Dendritic cell treated with granulocyte-macrophage colony-stimulating factor and Interleukin-4, amounts not matched to agents 40 ng/mL and 50 ng/mL, for 4 days (primary cell): ENCODE results near the gene ETV6.

Source experiments
- H3K27ac Mint-ChIP-seq: one replicate; pipeline ENCODE4 v1.8.0; 2022; ENCODE audit warnings: mild to moderate bottlenecking, mixed read lengths
- H3K27me3 Mint-ChIP-seq: one replicate; pipeline ENCODE4 v1.8.0; 2022; ENCODE audit warnings: mild to moderate bottlenecking, mixed read lengths
- H3K36me3 Mint-ChIP-seq: one replicate; pipeline ENCODE4 v1.8.0; 2022; ENCODE audit warnings: low read depth, mixed read lengths
- H3K4me1 Mint-ChIP-seq: one replicate; pipeline ENCODE4 v1.8.0; 2022; ENCODE audit warnings: low read depth, mixed read lengths
- H3K4me3 Mint-ChIP-seq: one replicate; pipeline ENCODE4 v1.8.0; 2022; ENCODE audit warnings: mild to moderate bottlenecking, moderate library complexity, mixed read lengths
- H3K9me3 Mint-ChIP-seq: one replicate; pipeline ENCODE4 v1.8.0; 2022; ENCODE audit warnings: mixed read lengths
- intact Hi-C: fragments of 100-400 bp; cut with micrococcal nuclease; formaldehyde crosslinking; loops from one replicate; pipeline ENCODE4 v1.15.0; 2022

The ETV6 gene

DNA sequence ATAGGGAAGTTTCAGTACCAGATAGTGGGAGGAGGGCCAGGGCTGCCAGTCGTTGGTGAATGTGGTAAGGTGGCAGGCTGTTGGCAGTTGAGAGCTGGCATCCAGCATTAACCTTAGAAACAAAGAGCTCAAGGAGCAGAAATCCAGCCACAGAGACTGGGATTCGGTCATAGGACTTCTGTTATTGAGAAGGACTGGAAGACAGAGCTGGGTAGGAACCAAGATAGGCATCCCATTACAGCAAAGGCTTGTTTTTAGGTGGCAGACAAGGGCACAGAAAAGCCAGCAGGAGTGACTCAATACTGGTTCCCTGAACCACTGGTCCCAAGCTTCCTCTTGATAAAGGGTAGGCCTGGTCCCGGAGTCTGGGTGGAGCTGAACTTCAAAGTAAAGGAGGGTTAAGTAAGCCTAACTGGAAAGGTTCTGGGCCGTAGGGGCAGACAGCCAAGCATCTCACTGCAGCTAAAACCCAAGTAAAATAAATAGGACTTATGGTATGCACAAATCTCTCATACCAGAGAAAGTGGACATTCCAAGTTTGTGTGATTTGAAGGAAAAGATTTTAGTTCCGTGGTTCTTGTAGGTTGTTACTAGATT, 147.9 kb downstream of the ETV6 start:
- H3K27me3 Mint-ChIP-seq, result no peaks in the 10 kb centered on the region
- H3K4me1 Mint-ChIP-seq, result peaks cover 91% of the 10 kb centered on the region
- H3K27ac Mint-ChIP-seq, result peak overlapping the region; percentile 89
- intact Hi-C loops, result no loop called here
- H3K36me3 Mint-ChIP-seq, result peaks cover 73% of the 10 kb centered on the region
- no peaks in the 10 kb centered on the region for H3K9me3 Mint-ChIP-seq
- peak overlapping the region; percentile 7 for H3K4me3 Mint-ChIP-seq

DNA sequence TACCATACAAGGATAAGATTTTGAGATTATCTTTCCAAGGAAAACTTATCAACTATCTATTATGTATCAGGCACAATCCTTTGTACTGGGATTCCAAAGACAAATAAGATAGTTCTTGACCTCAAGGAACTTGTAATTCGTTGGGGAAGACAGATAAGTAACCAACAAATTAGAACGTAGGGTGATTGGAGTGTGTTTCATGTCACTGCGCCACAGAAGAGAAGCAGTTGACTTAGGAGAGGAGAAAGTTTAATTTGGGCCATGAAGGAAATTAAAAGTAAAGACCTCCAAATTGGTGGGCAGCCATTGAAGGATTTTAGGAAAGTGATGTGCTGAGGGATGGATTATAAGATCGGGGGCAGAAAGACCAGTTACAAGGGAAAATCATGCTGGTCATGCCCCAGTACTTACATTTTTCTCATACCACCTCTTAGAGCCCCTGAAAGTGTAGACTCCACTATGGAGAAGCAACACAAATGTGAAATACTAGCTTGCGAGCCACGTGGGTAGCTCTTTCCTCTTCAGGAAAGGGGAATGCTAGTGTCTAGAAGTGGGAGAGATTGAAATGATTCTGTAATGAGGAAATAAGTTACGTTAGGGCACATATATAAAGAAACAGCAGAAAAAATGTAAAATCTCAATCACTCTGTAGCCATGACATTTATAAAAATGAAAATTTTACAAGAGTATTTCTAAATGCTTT, 148.7 kb downstream of the ETV6 start:
- no peaks in the 10 kb centered on the region for H3K27me3 Mint-ChIP-seq
- H3K9me3 Mint-ChIP-seq, result no peaks in the 10 kb centered on the region
- peak overlapping the region; percentile 89 for H3K27ac Mint-ChIP-seq
- peaks cover 95% of the 10 kb centered on the region for H3K4me1 Mint-ChIP-seq
- no peak overlapping the region for H3K4me3 Mint-ChIP-seq
- intact Hi-C loops, result no loop called here
- peaks cover 80% of the 10 kb centered on the region for H3K36me3 Mint-ChIP-seq

DNA sequence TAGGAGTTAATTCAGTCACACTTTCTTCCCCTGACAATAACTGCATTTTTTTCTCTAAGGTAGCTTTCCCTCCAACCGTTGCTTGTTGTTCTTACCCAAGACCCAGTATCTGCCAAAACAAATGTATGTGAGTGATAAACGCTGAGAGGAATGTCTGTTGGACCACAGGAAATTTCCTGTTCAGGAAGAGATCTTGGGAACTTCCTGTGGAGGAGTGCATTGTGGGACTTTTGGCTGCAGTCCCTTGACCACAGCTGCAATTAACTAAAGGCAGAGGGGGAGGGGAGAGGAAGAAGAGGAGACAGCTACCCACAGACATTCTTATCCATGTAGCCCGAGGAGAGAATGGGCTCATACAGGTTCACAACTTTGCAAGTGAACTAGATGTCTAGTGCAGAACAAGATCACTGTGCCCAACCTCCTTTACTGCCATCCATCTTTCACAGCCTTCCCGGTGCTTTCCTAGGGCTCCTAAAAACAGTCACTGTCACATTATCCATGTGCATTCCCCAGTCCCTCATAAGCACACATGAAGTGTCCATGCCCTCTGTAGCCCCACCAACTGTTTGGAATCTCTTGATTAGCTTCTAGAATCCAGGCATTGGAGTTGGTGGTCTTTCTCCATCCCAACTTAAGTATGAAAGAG, 149.5 kb downstream of the ETV6 start:
- Mint-ChIP-seq H3K27me3 (no peaks in the 10 kb centered on the region), H3K36me3 (peaks cover 77% of the 10 kb centered on the region), H3K4me3 (no peak overlapping the region), H3K9me3 (no peaks in the 10 kb centered on the region), H3K4me1 (peaks cover 88% of the 10 kb centered on the region), H3K27ac (peak overlapping the region; percentile 89)
- intact Hi-C loops, result no loop called here

DNA sequence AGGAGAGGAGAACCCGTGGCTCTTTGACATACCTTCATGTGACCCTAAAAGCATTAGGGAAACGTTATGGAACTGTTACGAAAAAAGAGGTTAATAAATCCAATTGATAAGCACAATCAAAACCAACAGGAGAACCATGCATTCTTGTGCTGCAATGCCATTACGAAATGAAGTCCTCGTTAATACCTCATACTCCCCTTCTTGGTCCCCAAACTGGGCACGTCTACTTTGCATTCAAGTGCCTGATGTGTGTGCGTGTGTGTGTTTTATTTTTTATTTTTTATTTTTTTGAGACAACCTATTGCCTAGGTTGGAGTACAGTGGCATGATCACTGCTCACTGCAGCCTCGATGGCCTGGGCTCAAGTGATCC, 150.0 kb downstream of the ETV6 start:
- Mint-ChIP-seq H3K36me3 (peaks cover 77% of the 10 kb centered on the region), H3K4me3 (no peak overlapping the region), H3K9me3 (no peaks in the 10 kb centered on the region), H3K4me1 (peaks cover 88% of the 10 kb centered on the region), H3K27me3 (no peaks in the 10 kb centered on the region), H3K27ac (peak overlapping the region; percentile 89)
- intact Hi-C loops, result no loop called here

DNA sequence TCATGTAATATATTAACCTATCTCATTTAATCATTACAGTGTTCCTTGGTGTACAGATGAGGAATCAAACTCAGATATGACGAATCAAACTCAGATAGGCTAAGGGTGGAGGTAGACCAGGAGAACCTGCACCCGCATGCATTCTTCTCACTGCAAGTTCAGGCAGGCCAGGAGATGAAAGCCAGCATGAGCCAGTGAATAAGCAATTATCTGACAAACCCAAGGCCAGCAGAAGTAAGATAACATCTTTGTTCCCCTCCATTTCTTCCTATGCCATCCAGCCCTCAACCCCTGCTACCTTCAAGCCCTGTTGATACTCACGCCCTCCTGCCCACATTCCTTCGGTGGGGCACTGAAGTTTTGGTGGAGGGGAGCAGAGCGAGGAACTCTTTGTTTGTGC, 152.2 kb downstream of the ETV6 start:
- peaks cover 77% of the 10 kb centered on the region for H3K36me3 Mint-ChIP-seq
- H3K4me3 Mint-ChIP-seq, result no peak overlapping the region
- H3K9me3 Mint-ChIP-seq, result no peaks in the 10 kb centered on the region
- intact Hi-C loops, result no loop called here
- peaks cover 88% of the 10 kb centered on the region for H3K4me1 Mint-ChIP-seq
- H3K27ac Mint-ChIP-seq, result peak overlapping the region; percentile 28
- no peaks in the 10 kb centered on the region for H3K27me3 Mint-ChIP-seq

DNA sequence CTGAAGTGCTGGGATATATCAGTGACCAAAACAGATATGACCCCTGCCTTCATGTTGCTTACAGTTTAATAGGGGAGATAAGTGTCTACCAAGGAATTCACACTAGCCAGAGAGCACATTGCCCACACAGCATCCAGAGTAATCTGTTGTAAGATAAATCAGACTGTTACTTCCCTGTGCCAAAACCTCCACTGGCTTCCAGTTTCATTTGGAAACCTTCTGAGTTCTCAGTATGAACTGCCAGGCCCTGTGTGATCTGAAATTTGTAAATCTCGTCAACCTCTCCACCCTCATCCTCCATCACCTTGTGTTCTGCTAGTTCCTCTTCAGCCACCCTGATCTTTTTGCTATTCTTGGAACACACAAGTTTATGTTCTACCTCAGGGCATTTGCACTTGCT, 154.7 kb downstream of the ETV6 start:
- intact Hi-C loops, result no loop called here
- Mint-ChIP-seq H3K27ac (peak overlapping the region; percentile 88), H3K4me3 (no peak overlapping the region), H3K36me3 (peaks cover 89% of the 10 kb centered on the region), H3K27me3 (no peaks in the 10 kb centered on the region), H3K4me1 (peaks cover 88% of the 10 kb centered on the region), H3K9me3 (no peaks in the 10 kb centered on the region)

DNA sequence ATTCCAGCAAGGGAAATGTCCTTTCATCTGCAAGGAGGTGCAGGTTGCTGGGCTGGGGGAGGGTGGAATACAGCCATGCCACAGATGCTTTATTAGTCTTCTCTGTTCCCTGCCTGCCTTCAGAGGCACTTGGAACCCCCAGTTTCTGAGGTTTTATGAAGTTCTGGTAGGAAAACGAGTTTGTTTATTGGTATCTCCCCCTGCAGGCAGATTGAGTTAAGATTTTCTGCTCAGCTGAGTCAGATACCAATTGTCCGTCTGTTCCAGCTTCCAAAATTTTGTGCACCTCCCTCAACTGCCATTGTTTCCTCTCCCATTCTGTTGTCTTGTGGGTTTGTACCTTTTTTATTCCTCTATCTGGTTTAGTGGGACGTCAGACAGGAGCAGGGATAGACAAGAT, 155.6 kb downstream of the ETV6 start:
- Mint-ChIP-seq H3K27me3 (no peaks in the 10 kb centered on the region), H3K9me3 (no peaks in the 10 kb centered on the region), H3K4me3 (no peak overlapping the region), H3K27ac (peak overlapping the region; percentile 88), H3K36me3 (peaks cover 87% of the 10 kb centered on the region), H3K4me1 (peaks cover 87% of the 10 kb centered on the region)
- intact Hi-C loops, result loop anchor here (5.0 kb wide), 1 partner anchor 33 kb away; no protein-coding TSS in a partner anchor

DNA sequence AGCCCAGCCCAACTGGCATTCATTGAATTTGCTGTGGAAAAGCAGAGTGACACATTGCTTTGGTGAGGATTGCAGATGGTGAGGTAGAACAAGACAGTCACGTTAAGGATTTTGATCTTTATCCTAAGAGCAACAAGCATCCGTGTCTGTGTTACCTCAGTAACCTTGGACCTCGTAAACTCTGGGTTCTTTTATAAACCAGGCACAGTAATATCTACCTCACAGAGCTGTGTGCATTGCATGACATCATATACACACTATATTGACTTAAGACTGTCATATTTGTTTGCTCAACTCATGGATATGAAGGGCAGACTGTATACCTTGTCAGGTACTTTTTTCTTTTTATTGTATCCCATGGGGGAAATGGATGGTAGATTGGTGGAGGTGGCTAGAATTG, 156.2 kb downstream of the ETV6 start:
- no peaks in the 10 kb centered on the region for H3K9me3 Mint-ChIP-seq
- H3K36me3 Mint-ChIP-seq, result peaks cover 87% of the 10 kb centered on the region
- peaks cover 87% of the 10 kb centered on the region for H3K4me1 Mint-ChIP-seq
- H3K27ac Mint-ChIP-seq, result peak overlapping the region; percentile 88
- intact Hi-C loops, result loop anchor here (5.0 kb wide), 1 partner anchor 33 kb away; no protein-coding TSS in a partner anchor
- H3K4me3 Mint-ChIP-seq, result no peak overlapping the region
- H3K27me3 Mint-ChIP-seq, result no peaks in the 10 kb centered on the region

DNA sequence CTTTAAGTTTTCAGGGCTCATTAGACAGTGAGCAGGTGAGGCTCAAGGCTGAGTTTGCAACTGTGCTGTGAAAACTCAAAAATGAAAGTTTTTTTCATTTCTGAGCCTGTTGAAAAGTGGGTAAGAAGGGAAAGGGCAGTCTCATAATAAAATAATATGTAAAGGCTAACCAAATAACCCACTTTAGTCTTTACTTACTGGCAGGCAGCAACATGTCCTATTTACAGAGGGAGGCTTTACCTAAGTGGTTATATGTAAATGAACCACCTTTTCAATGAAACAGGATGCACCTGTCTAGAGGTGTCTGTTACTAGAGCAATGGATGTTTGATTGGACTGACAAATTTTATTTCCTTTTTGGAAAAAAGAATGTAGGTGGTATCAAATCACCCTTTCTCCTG, 158.0 kb downstream of the ETV6 start:
- Mint-ChIP-seq H3K36me3 (peaks cover 88% of the 10 kb centered on the region), H3K27me3 (no peaks in the 10 kb centered on the region), H3K4me3 (no peak overlapping the region), H3K4me1 (peaks cover 89% of the 10 kb centered on the region), H3K9me3 (no peaks in the 10 kb centered on the region), H3K27ac (peak overlapping the region; percentile 88)
- intact Hi-C loops, result loop anchor here (5.0 kb wide), 1 partner anchor 35 kb away; no protein-coding TSS in a partner anchor

DNA sequence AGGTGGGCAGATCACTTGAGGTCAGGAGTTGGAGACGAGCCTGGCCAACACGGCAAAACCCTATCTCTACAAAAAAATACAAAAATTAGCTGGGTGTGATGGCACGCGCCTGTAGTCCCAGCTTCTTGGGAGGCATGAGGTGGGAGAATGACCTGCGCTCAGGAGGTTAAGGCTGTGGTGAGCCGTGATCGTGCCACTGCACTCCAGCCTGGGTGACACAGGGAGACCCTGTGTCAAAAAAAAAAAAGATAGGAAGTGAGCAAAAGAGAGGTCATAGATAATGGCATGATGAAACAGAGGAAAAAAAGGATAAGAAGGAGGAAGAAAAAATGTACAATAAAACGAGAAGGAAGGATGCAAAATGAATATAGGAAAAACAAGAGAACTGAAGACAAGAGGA, 159.5 kb downstream of the ETV6 start:
- Mint-ChIP-seq H3K27me3 (no peaks in the 10 kb centered on the region), H3K9me3 (no peaks in the 10 kb centered on the region), H3K4me3 (peak overlapping the region; percentile 41), H3K27ac (peak overlapping the region; percentile 88), H3K4me1 (peaks cover 97% of the 10 kb centered on the region), H3K36me3 (peaks cover 79% of the 10 kb centered on the region)
- intact Hi-C loops, result loop anchor here (5.0 kb wide), 1 partner anchor 37 kb away; no protein-coding TSS in a partner anchor

DNA sequence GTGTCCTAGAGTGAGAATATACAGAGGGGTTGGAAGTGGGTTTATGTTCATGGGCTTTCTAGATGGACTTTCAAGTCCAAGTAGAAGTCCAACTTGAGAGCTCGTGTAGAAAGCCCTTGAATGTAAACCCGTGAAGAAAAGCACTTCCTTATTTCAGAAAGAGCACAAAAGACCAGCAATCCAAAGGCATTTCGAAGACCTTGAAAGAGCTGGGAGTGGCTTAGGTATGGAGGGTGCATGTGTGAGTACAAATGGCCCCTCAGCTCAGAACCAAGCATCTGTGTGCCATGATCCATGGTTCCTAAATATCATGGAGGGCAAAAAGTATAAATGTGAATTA, 160.7 kb downstream of the ETV6 start:
- Mint-ChIP-seq H3K27me3 (no peaks in the 10 kb centered on the region), H3K36me3 (peaks cover 78% of the 10 kb centered on the region), H3K9me3 (no peaks in the 10 kb centered on the region), H3K4me3 (peak overlapping the region; percentile 32), H3K27ac (peak overlapping the region; percentile 88), H3K4me1 (peaks cover 96% of the 10 kb centered on the region)
- intact Hi-C loops, result loop anchor here (5.0 kb wide), 2 partner anchors 158 to 228 kb away; no protein-coding TSS in a partner anchor

DNA sequence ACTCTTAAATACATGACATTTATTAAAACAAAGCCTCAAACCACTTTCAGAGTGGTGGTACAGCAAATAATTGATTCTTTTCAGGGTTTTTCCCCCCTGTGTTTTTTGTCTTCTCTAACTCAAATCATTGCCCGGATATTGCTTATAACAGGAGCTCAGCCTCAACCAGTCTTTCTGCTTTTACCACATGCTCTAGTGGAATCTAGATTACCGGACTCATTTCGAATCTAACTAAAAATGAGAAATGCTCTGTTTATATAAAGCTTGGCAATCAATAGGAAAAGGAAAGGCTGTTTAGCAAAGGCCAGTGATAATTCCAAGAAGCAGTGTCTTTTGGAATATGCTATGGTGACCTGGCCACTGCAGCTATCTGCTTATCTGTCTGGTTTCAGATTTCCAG, 161.5 kb downstream of the ETV6 start:
- H3K9me3 Mint-ChIP-seq, result no peaks in the 10 kb centered on the region
- H3K27me3 Mint-ChIP-seq, result no peaks in the 10 kb centered on the region
- peak overlapping the region; percentile 88 for H3K27ac Mint-ChIP-seq
- intact Hi-C loops, result loop anchor here (5.0 kb wide), 2 partner anchors 159 to 229 kb away; no protein-coding TSS in a partner anchor
- peaks cover 96% of the 10 kb centered on the region for H3K4me1 Mint-ChIP-seq
- H3K36me3 Mint-ChIP-seq, result peaks cover 78% of the 10 kb centered on the region
- H3K4me3 Mint-ChIP-seq, result no peak overlapping the region

DNA sequence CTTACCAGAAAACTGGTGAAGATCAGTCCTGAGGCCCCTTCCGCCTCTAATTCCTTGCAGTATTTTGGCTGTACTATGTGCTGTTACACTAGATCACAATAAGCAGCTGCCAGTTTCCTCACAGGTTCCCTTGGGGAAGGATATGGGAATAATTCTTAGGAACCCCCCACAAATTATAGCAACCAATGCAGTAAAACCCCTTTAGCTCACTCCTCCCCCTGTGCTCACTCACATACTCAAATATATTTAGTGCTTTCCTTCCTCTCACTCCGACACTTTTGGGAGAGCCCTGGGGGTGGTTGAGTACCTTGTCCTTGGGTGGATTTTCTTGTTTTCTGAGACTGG, 162.7 kb downstream of the ETV6 start:
- H3K27ac Mint-ChIP-seq, result peak overlapping the region; percentile 88
- H3K4me1 Mint-ChIP-seq, result peaks cover 87% of the 10 kb centered on the region

More for the DNA sequence above, 162.7 kb downstream of the ETV6 start:
- intact Hi-C loops, result loop anchor here (2.0 to 5.0 kb wide), 3 partner anchors 65 to 230 kb away; no protein-coding TSS in a partner anchor
- Mint-ChIP-seq H3K27me3 (no peaks in the 10 kb centered on the region), H3K9me3 (no peaks in the 10 kb centered on the region), H3K36me3 (peaks cover 71% of the 10 kb centered on the region), H3K4me3 (peak overlapping the region; percentile 73)
